HG02763 (cell line): ENCODE data around the gene RABEP1.

Source experiments
- ATAC-seq: cut with Tn5 transposase; IDR thresholded peaks from one replicate; pipeline ENCODE4 v1.9.1; 2021; ENCODE audit warnings: mild to moderate bottlenecking, moderate library complexity; ENCODE audit not compliant: unreplicated experiment

Gene RABEP1

DNA sequence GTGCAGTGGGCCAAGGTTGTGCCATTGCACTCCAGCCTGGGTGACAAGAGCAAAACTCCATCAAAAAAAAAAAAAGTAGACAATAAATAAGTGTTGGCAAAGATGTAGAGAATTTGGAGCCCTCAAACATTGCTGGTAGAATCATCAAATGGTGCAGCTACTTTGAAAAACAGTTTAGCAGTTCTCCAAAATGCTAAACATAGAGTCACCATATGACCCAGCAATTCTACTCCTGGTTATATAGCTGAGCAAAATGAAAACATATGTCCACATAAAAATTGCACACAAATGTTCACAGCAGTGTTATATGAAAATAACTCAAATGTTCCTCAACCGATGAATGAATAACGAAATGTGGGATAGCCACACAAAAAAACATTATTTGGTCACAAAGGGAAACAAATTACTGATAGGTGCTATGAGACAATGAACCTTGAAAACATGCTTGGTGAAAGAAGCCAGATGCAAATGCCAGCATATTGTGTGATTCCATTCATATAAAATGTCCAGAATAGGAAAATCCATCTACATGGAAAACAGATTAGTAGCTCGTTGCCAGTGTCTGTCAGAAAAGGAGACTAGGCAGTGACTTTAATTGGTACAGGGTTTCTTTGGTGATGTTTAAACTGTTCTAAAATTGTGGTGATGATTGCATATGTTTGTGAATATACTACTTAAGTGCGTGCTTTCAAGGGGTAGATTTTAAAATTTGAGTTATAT lies 12.7 kb upstream of the RABEP1 start:
- no peak for ATAC-seq

DNA sequence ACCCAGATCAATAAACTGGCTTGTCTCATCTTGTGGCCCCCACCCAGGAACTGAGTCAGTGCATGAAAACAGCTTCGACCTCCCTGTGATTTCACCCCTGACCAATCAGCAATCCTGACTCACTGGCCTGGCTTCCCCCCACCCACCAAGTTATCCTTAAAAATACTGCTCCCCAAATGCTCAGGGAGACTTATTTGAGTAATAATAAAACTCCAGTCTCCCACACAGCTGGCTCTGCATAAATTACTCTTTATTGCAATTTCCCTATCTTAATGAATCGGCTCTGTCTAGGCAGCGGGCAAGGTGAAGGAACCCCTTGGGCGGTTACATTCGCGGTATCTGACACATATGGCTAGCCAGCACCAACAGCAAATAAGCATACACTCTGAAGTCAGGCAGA lies 9.8 kb upstream of the RABEP1 start:
- ATAC-seq, result no peak

GRCh38 chr17:5282642-5283217 lies 646 bp downstream of the RABEP1 start:
- ATAC-seq, result peak; percentile 23

DNA sequence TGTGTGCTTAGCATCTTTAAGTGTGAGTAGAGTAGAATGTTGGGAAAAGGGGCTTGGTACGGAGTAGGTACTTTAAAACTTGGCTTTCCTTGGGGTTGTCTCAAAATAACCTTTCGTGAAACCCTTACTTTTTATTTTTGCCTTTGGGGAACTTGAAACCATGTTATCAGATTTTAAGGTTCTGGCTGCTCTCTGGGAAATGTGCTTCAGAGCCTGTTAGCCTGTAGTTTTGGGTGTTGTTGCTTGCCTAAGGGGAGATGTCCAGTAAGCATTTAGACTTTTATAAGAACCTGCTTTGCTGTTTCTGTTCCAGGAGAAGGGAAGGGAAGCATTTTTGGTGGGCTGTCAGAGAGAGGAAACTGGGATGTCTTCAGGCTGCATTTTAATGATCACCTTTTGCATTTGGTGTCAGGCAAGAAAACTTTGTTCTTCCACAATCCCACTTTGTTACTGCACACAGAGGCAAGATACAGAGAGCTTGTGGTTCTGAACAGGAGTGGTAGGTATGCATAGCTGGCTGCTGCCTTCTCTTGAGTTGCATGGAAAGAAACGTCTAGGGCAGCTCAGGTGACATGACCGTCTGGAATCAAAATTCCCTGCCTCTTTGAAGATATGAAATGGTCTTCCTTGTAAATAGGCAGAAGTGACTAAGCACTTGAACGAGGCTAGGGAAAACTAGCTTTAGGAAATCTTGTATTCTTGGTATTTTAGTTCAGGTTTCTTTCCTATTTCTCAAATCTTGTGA lies 1.7 kb downstream of the RABEP1 start:
- no peak for ATAC-seq

- ATAC-seq, result no peak
Observed at GRCh38 chr17:5284681-5285080, 2.6 kb downstream of the RABEP1 start.

DNA sequence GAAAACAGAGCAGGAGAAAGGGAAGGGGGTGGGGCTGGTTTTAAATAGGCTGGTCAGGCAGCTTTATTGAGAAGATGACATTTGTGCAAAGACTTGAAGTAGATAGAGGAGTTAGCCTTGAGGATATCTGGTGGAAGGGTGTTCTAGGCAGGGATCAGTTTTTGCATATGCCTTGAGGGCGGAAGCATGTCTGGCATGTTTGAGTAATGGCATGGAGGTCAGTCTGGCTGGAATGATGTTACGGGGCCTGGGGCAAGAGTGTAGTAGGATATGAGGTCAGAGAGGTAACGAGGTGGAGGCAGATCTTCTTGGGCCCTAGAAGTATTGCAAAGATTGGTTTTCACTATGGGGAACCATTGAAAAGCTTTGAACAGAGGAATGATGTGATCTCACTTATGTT lies 4.8 kb downstream of the RABEP1 start:
- no peak for ATAC-seq

DNA sequence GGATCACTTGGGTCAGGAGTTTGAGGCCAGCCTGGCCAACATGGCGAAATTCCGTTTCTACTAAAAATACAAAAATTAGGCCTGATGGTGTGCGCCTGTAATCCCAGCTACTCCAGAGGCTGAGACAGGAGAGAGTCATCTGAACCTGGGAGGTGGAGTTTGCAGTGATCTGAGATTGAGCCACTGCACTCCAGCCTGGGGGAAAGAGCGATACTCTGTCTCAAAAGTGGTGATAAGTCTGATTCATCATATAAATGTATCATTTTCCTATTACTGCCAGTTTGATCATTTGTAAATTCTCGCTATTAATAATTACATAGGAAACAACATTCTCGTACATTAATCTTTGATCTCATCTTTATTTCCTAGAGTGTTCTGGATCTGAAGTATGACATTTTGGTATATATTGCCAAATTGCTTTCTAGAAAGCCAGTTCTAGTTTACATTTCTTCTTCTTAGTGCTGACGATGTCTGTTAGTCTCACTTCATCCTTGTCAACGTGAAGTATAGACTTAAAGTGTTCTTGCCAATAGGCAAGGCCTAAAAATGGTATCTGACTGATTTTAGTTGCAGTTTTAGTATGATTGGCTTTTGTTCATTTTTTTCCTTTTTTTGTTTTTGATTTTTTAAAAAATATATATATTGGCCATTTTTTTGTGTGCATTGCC lies 9.7 kb downstream of the RABEP1 start:
- no peak for ATAC-seq

GRCh38 chr17:5297245-5297644 lies 15.2 kb downstream of the RABEP1 start:
- no peak for ATAC-seq

- ATAC-seq, result no peak
Observed at GRCh38 chr17:5299383-5299782, 17.3 kb downstream of the RABEP1 start.

DNA sequence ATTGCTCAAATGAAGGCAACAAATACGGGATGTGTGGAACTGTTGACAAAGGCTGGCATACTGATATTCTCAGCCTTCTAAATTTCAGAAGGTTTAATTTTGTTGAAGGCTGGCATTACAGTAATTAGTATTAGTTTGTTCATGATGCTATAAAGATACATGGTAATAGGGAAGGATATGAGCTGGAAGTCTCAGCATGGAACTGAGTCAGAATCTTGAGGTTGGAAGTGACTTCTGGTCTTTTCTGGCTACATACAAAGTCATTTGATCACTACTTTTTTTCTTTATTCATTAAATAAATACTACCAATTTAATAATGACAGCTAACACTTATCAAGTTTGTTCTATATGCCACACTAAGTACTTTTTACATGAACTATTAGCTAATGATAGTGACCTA lies 22.6 kb downstream of the RABEP1 start:
- ATAC-seq, result no peak

- no peak for ATAC-seq
Observed at GRCh38 chr17:5309851-5310250, 27.8 kb downstream of the RABEP1 start.

DNA sequence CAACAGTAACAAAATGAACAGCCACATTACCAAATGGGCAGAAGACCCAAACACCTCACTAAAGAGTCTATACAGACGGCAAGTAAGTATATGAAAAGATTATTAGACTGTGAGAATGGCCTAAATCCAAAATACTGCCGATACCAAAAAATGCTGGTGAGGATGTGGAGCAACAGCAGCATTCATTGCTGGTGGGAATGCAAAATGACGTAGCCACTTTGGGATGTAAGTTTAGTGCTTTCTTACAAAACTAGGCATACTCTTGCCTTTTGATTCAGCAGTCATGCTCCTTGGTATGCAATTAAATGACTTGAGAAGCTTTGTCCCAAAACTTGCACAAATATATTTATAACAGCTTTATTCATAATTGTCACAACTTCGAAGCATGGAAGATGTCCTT lies 43.8 kb downstream of the RABEP1 start:
- ATAC-seq, result no peak

DNA sequence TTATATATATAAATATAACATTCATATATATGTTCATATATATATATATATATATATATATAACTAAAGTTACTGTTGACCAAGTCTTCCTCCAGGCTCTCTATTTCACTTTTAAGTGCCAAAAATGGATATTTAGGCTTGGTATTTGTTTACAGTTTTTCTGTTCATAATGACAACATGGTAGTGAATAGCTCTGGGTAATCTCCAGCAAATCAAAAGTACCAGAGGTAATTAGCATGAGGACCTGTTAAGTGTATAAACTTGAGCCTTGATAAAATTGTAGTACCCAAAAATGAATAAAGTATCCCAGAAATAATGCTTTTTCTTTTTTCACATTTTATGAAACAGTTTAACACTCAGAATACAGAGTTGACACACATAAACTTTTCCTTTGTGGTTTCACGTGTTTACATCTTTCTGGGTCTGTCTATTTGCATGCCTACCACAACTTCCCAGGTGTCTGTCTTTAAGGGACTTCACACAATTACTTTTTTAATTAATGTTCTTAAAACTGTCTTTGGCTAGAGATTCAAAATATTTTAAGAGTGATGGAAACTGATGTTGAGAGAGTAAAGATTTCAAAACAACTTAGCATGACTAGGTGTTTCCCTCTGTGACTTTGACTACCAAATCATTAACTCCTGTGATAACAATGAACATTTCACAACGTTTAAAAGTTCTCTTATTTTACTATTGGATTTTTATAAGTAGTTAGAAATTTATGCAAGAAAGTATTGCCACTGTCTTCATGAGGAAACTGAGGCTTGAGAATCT lies 47.9 kb downstream of the RABEP1 start:
- ATAC-seq, result no peak

DNA sequence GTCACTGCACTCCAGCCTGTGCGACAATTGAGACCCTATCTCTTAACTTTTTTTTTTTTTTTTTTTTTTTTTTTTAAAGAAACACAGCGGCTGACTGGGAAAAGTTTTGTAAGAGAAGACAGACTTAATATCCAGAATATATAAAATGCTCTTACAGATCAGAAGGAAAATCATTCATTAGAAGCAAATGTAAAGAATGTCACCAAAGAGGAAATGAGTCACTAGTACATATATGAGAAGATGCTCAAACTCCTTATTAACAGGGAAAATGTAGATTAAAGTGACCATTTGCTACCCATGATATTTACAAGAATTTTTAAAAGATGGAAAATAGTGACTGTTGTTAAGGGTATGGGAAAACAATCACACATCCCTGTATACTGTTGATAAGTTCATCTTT lies 48.9 kb downstream of the RABEP1 start:
- no peak for ATAC-seq

DNA sequence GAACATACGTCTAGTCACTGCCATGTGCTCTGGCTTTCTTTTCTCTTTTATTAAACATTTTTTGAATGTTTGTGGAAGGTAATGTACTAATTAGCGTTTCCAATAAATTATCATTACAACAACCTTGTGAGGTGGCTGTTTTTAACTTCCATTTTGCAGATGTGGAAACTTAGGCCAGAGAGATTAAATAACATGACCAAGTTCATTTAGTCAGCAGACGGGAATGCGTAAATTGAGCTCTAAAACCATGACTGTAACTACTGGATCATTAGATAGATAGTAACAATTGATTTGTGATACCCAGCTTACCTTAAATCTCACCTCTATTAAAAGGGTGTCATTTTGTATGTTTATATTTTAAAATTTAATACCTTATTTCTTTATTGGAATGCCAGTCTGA lies 49.4 kb downstream of the RABEP1 start:
- ATAC-seq, result no peak

- ATAC-seq, result no peak
Observed at GRCh38 chr17:5344914-5345313, 62.8 kb downstream of the RABEP1 start.

GRCh38 chr17:5352681-5353289 lies 70.7 kb downstream of the RABEP1 start:
- no peak for ATAC-seq

DNA sequence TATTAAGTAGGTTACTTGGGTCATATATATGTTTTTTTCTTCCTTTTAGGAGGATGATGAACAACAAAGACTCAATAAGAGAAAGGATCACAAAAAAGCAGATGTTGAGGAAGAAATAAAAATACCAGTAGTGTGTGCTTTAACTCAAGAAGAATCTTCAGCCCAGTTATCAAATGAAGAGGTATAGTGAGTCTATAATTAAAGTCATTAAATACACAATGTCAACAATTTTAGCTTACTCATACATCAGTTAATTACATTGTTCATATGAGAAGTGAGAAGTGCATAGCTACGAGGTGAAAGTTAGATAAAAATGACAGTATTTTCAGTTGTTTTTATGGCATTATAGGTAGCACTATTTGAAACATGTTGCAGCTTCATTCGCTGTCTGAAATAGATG lies 72.2 kb downstream of the RABEP1 start:
- no peak for ATAC-seq

DNA sequence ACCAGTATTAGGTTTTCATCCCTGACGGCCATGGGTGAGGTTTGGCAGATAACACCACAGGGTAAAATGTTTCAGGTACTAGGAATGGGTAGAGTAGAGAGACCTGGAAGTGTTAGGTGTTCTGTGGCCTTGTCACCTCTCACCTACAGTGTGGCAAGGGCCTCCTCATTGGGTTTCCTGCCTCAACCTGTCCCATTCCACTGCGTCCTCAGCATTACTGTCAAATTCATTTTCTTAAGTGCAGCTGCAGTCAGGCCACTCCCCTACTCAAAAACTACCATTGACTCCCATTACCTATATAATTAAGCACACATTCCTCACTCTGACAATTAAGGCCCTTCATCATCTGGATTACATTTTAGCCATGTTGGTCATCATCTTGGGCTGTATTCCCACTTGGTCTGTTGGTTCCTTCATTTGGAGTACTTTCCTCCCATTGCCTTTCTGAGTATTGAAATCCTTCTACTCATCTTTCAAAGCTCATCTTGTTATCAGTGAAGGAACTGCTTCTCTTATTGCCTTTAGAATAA lies 72.9 kb downstream of the RABEP1 start:
- no peak for ATAC-seq

GRCh38 chr17:5355421-5356129 lies 73.5 kb downstream of the RABEP1 start:
- ATAC-seq, result no peak
